MM.1S (cell line): ENCODE results near the gene C1orf21.

ENCODE experiments used
- DNase-seq: peaks from one replicate; pipeline ENCODE4 v3.0.0-alpha.2; 2015
- H2AFZ ChIP-seq: fragments of 300-600 bp; sonication (generic); 2 replicates; pipeline ENCODE4 v1.6.0; 2016; ENCODE audit warnings: antibody characterized with exemption, low read length
- H3F3A ChIP-seq: fragments of 300-600 bp; sonication (generic); 2 replicates; pipeline ENCODE4 v1.6.1; 2016; ENCODE audit warnings: mild to moderate bottlenecking, antibody characterized with exemption, low read length, moderate library complexity, mixed read lengths; ENCODE audit not compliant: insufficient read depth
- H3K27ac ChIP-seq: fragments of 300-600 bp; sonication (generic); 2 replicates; pipeline ENCODE4 v1.5.1; 2016; ENCODE audit warnings: mild to moderate bottlenecking, low read length
- H3K27me3 ChIP-seq: fragments of 300-600 bp; sonication (generic); replicated peaks from 2 replicates; pipeline ENCODE4 v1.6.0; 2016; ENCODE audit warnings: low read length; ENCODE audit not compliant: insufficient read depth
- H3K36me3 ChIP-seq: fragments of 300-600 bp; sonication (generic); replicated peaks from 2 replicates; pipeline ENCODE4 v1.6.1; 2016; ENCODE audit warnings: mild to moderate bottlenecking, low read length, mixed read lengths; ENCODE audit not compliant: insufficient read depth
- H3K4me1 ChIP-seq: fragments of 300-600 bp; sonication (generic); 2 replicates; pipeline ENCODE4 v1.6.1; 2016; ENCODE audit warnings: low read length, mixed read lengths
- H3K4me2 ChIP-seq: fragments of 300-600 bp; sonication (generic); 2 replicates; pipeline ENCODE4 v1.6.0; 2016; ENCODE audit warnings: low read depth, low read length
- H3K4me3 ChIP-seq: fragments of 300-600 bp; sonication (generic); 2 replicates; pipeline ENCODE4 v1.5.1; 2016; ENCODE audit warnings: low read length, mixed read lengths
- H3K79me2 ChIP-seq: fragments of 300-600 bp; sonication (generic); 2 replicates; pipeline ENCODE4 v1.6.1; 2016; ENCODE audit warnings: mixed run types, low read length, mixed read lengths
- H3K9ac ChIP-seq: fragments of 300-600 bp; sonication (generic); 2 replicates; pipeline ENCODE4 v1.6.1; 2016; ENCODE audit warnings: low read length, mixed read lengths
- H3K9me2 ChIP-seq: fragments of 300-600 bp; sonication (generic); replicated peaks from 2 replicates; pipeline ENCODE4 v1.6.1; 2016; ENCODE audit warnings: mild to moderate bottlenecking, low read length, mixed read lengths; ENCODE audit not compliant: insufficient read depth
- H3K9me3 ChIP-seq: fragments of 300-600 bp; sonication (generic); replicated peaks from 2 replicates; pipeline ENCODE4 v1.6.1; 2016; ENCODE audit warnings: mild to moderate bottlenecking, low read length, mixed read lengths; ENCODE audit not compliant: insufficient read depth
- H4K20me1 ChIP-seq: fragments of 300-600 bp; sonication (generic); 2 replicates; pipeline ENCODE4 v1.6.1; 2016; ENCODE audit warnings: mild to moderate bottlenecking, low read length, moderate library complexity, mixed read lengths; ENCODE audit not compliant: insufficient read depth
- EZH2 ChIP-seq: fragments of 300-600 bp; sonication (generic); optimal IDR thresholded peaks from 2 replicates; pipeline ENCODE3; 2017; ENCODE audit warnings: low read depth, mild to moderate bottlenecking, antibody characterized with exemption, low read length, mixed read lengths
- EZH2phosphoT487 ChIP-seq: fragments of 300-600 bp; sonication (generic); IDR thresholded peaks from 2 replicates; pipeline ENCODE4 v1.6.1; 2018; ENCODE audit warnings: antibody characterized with exemption, low read length
- TF ChIP-seq, protein P1 (sequence below): fragments of 300-600 bp; sonication (generic); IDR thresholded peaks from 2 replicates; pipeline ENCODE4 v1.5.1; 2016; ENCODE audit warnings: antibody characterized with exemption, low read length, mixed read lengths

C1orf21 gene

DNA sequence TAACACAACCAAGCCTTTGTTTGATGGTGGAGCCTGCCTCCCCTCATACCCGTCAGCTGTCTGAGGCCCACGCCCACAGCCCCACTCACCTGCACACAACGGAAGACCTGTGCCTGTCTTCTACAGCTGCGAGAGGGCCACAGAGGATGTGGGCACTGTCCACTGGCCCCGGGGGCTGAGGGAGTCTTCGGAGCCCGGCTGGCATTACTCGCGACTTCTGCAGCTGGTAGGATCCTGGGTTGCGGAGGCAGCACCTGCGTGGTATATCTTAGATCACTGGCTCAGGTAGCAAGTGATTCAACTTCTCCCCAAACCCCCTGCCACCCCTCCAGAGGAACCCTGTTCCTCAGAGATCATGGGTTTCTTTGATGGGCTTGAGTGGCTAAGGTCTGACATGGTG lies 257.9 kb downstream of the C1orf21 start:
- peaks cover 27% of the 10 kb centered on the region for H3K4me1 ChIP-seq
- H3K4me3 ChIP-seq: no peak overlapping the region
- no peaks in the 10 kb centered on the region for H3K79me2 ChIP-seq
- no peaks in the 10 kb centered on the region for H3K9me3 ChIP-seq
- H3K36me3 ChIP-seq: no peaks in the 10 kb centered on the region
- no peak for TF ChIP-seq EZH2phosphoT487
- TF ChIP-seq EZH2: no peak
- DNase-seq: no peak
- H4K20me1 ChIP-seq: no peaks in the 10 kb centered on the region
- no peak overlapping the region for H2AFZ ChIP-seq
- no peak overlapping the region for H3K4me2 ChIP-seq
- H3K27ac ChIP-seq: no peak overlapping the region
- H3K27me3 ChIP-seq: no peaks in the 10 kb centered on the region
- no peaks in the 10 kb centered on the region for H3K9me2 ChIP-seq
- H3F3A ChIP-seq: peaks cover 18% of the 10 kb centered on the region
- H3K9ac ChIP-seq: no peak overlapping the region

- no peak overlapping the region for H3K9ac ChIP-seq
- no peak overlapping the region for H3K27ac ChIP-seq
- H3K9me2 ChIP-seq: no peaks in the 10 kb centered on the region
- TF ChIP-seq EZH2phosphoT487 (no peak), EZH2 (no peak)
- TF ChIP-seq, protein P1, sequence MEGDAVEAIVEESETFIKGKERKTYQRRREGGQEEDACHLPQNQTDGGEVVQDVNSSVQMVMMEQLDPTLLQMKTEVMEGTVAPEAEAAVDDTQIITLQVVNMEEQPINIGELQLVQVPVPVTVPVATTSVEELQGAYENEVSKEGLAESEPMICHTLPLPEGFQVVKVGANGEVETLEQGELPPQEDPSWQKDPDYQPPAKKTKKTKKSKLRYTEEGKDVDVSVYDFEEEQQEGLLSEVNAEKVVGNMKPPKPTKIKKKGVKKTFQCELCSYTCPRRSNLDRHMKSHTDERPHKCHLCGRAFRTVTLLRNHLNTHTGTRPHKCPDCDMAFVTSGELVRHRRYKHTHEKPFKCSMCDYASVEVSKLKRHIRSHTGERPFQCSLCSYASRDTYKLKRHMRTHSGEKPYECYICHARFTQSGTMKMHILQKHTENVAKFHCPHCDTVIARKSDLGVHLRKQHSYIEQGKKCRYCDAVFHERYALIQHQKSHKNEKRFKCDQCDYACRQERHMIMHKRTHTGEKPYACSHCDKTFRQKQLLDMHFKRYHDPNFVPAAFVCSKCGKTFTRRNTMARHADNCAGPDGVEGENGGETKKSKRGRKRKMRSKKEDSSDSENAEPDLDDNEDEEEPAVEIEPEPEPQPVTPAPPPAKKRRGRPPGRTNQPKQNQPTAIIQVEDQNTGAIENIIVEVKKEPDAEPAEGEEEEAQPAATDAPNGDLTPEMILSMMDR: no peak
- no peaks in the 10 kb centered on the region for H3K79me2 ChIP-seq
- no peaks in the 10 kb centered on the region for H3K27me3 ChIP-seq
- peaks cover 38% of the 10 kb centered on the region for H3K4me1 ChIP-seq
- no peaks in the 10 kb centered on the region for H3K36me3 ChIP-seq
- DNase-seq: no peak
- H2AFZ ChIP-seq: no peak overlapping the region
- no peak overlapping the region for H3K4me2 ChIP-seq
- H4K20me1 ChIP-seq: no peaks in the 10 kb centered on the region
- no peak overlapping the region for H3K4me3 ChIP-seq
- H3F3A ChIP-seq: peaks cover 23% of the 10 kb centered on the region
- no peaks in the 10 kb centered on the region for H3K9me3 ChIP-seq
These were observed 259.4 kb downstream of the C1orf21 start for GRCh38 chr1:184646178-184646701.

DNA sequence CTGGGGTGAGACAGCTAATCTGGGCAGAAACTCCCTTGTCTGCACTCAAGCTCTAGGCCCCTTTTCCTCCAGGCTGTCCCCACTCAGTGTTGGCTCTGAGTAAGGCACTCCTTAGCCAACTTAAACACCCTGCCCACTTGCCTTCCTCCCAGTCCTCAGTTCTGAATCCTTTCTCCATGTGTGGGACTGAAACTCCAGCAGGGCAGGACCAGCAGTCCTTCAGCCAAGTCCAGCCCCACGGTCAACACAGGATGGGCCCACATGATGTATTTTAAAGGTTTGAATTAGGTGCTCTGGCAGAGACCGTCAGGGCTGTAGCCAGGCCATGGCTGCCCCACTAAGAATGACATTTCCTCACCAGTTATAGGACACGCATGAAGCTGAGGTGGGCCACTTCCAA lies 260.0 kb downstream of the C1orf21 start:
- Histone ChIP-seq H3K27me3 (no peaks in the 10 kb centered on the region), H3K4me3 (no peak overlapping the region), H3K4me2 (no peak overlapping the region), H3K79me2 (no peaks in the 10 kb centered on the region), H3K27ac (no peak overlapping the region), H3K36me3 (no peaks in the 10 kb centered on the region), H3K9me3 (no peaks in the 10 kb centered on the region), H3K4me1 (peaks cover 38% of the 10 kb centered on the region), H3F3A (peaks cover 23% of the 10 kb centered on the region), H3K9me2 (no peaks in the 10 kb centered on the region), H3K9ac (no peak overlapping the region), H4K20me1 (no peaks in the 10 kb centered on the region), H2AFZ (no peak overlapping the region)
- TF ChIP-seq, protein P1: no peak
- TF ChIP-seq EZH2: no peak
- no peak for TF ChIP-seq EZH2phosphoT487
- no peak for DNase-seq

GRCh38 chr1:184647471-184647870 lies 260.6 kb downstream of the C1orf21 start:
- Histone ChIP-seq H3K4me1 (peaks cover 38% of the 10 kb centered on the region), H4K20me1 (no peaks in the 10 kb centered on the region), H3K27ac (no peak overlapping the region; the same call in 1 of the 2 replicates), H3K9me2 (no peaks in the 10 kb centered on the region), H3K4me3 (no peak overlapping the region), H3K27me3 (no peaks in the 10 kb centered on the region), H3K36me3 (no peaks in the 10 kb centered on the region), H3K4me2 (no peak overlapping the region), H3F3A (peaks cover 23% of the 10 kb centered on the region), H2AFZ (no peak overlapping the region), H3K79me2 (no peaks in the 10 kb centered on the region), H3K9ac (no peak overlapping the region), H3K9me3 (no peaks in the 10 kb centered on the region)
- TF ChIP-seq EZH2phosphoT487 (no peak), EZH2 (no peak)
- TF ChIP-seq, protein P1: no peak
- DNase-seq: no peak
